Stimulated activated CD8-positive, alpha-beta memory T cell treated with anti-CD3 and anti-CD28 coated beads, Interleukin-12 subunit alpha, Interleukin-12 subunit beta, amount 100 ng/mL, for 24 hours (primary cell): ENCODE results near the gene CCDC106.
A peak's percentile ranks its signal among the peaks of the same experiment; 100 is the strongest.

Experiments used
- DNase-seq: peaks from one replicate; pipeline ENCODE4 v3.0.0-alpha.2; 2020; ENCODE audit errors: extremely low read depth

The CCDC106 gene

GRCh38 chr19:55650602-55651230, 2.7 kb downstream of the CCDC106 start:
- DNase-seq: no peak

GRCh38 chr19:55651236-55651635, 3.2 kb downstream of the CCDC106 start:
- DNase-seq: no peak

GRCh38 chr19:55652311-55653128, 4.5 kb downstream of the CCDC106 start:
- DNase-seq: no peak

- DNase-seq: peak; percentile 98
These were observed 5.8 kb downstream of the CCDC106 start for GRCh38 chr19:55653651-55654322.

- DNase-seq: peak; percentile 99
These were observed 6.4 kb downstream of the CCDC106 start for GRCh38 chr19:55654323-55654867.

GRCh38 chr19:55654868-55655647, 7.0 kb downstream of the CCDC106 start, which contains the start of gene U2AF2:
Gene U2AF2, plus strand, starts transcription at chr19:55655035. Its CDS starts 70 bp downstream, at chr19:55655105.
- DNase-seq: peak; percentile 93

- no peak for DNase-seq
These were observed 7.6 kb downstream of the CCDC106 start for GRCh38 chr19:55655648-55656040.

GRCh38 chr19:55656552-55656951, 8.5 kb downstream of the CCDC106 start:
- DNase-seq: no peak

- no peak for DNase-seq
These were observed 9.2 kb downstream of the CCDC106 start for GRCh38 chr19:55656988-55657747.

GRCh38 chr19:55658846-55659459, 10.9 kb downstream of the CCDC106 start:
- DNase-seq: no peak

GRCh38 chr19:55659822-55660221, 11.8 kb downstream of the CCDC106 start:
- no peak for DNase-seq

- DNase-seq: no peak
These were observed 12.4 kb downstream of the CCDC106 start for GRCh38 chr19:55660404-55660803.

GRCh38 chr19:55660991-55661390, 13.0 kb downstream of the CCDC106 start:
- no peak for DNase-seq

- no peak for DNase-seq
These were observed 13.8 kb downstream of the CCDC106 start for GRCh38 chr19:55661826-55662225.

GRCh38 chr19:55663846-55664536, 16.0 kb downstream of the CCDC106 start:
- DNase-seq: no peak

GRCh38 chr19:55666343-55667005, 18.5 kb downstream of the CCDC106 start:
- DNase-seq: no peak

- no peak for DNase-seq
These were observed 19.0 kb downstream of the CCDC106 start for GRCh38 chr19:55667006-55667381.

- no peak for DNase-seq
These were observed 19.5 kb downstream of the CCDC106 start for GRCh38 chr19:55667511-55667910.

GRCh38 chr19:55667958-55668357, 19.9 kb downstream of the CCDC106 start:
- no peak for DNase-seq
